ENCODE data around the gene LEPR. TPM values are rescaled to one million over a fixed set of nuclear protein-coding genes. Genes with fewer than 3 reads are reported as not detected.
"Not testable (repeated sequence)": the region's sequence is repeated elsewhere in the genome, so short reads cannot be mapped to it uniquely, and the experiment has no call there.

The LEPR gene
- total and polyA plus RNA-seq, 7 donors = 0.46 to 24.7 (median 5.3) TPM

DNA sequence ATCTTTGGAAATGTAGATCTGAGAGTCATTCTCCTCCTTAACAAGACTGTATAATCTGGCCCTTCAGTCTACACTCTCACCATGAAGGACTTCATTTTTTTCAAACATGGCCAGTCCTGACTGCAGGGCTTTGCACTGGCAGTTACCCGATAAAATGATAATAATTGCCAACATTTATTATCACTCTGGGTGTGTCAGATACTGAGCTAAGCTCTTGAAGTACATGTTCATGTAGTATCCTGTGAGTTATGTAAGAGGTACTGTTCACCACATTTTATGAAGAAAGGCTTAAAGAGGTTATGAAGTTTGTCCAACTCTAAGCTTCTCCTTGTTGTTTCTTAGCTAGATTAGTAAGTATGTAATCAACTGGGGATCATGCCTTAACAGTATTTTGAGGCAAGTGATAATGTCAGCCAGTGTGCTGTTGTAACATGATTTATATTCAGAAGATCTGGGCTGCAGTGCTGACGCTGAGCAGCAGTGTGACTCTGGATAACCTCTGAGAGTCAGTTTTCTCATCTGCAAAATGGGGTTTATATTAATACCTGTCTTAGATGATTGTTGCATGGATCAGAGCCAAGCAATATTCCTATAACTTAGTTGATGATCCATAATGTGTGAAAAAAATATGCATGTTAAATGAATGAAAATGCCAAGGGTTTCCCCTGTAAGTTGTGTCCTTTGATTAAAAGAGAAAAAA lies 42.1 kb upstream of the LEPR start:
- H3K9me3 ChIP-seq = no peaks in the 10 kb centered on the region
- TF ChIP-seq POLR2AphosphoS5 (IDR thresholded peaks at IDR 0.05) (no peak), CTCF (IDR thresholded peaks at IDR 0.05) (no peak), POLR2A (IDR thresholded peaks at IDR 0.05) (no peak), EP300 (IDR thresholded peaks at IDR 0.05) (no peak)
- no peaks in the 10 kb centered on the region for H3K4me1 ChIP-seq
- no peaks in the 10 kb centered on the region for H3K36me3 ChIP-seq
- no peak overlapping the region for H3K27ac ChIP-seq
- H3K27me3 ChIP-seq = no peaks in the 10 kb centered on the region
- intact Hi-C loops (cut with DNase I) = no loop called here
- no peak for DNase-seq
- H3K4me3 ChIP-seq = no peak overlapping the region
- 86% methylated on average over 2 of the region's 2 CpGs for WGBS, 2 donors

DNA sequence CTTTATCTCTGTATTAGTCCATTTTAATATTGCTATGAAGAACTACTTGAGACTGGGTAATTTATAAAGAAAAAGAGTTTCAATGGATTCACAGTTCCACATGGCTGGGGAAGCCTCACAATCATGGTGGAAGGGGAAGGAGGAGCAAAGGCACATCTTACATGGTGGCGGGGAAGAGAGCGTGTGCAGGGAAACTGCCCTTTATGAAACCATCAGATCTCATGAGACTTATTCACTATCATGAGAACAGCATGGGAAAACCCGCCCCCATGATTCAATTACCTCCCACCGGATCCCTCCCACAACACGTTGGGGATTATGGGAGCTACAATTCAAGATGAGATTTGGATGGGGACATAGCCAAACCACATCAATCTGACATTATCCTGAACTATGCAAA lies 36.0 kb upstream of the LEPR start:
- H3K36me3 ChIP-seq = not testable (repeated sequence)

DNA sequence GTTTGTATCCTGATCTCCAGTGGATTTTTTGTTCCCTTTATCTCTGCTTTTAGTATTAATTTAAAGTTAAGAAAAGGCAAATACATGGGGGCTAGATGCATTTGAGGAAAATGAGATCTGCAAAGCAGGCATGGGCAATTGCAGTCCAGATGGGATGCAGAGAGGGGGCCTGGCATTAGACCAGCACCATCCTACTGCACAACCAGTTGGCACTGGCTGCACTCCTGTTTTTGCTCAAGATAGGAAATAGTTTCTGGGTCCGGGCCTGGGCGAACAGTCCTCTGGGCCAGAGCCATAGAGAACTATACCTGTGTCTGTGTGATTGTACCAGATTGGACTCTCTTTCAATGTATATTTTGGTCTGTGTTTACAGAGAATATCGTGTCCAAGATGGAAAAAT lies 34.0 kb upstream of the LEPR start:
- no peaks in the 10 kb centered on the region for H3K4me1 ChIP-seq
- intact Hi-C loops (cut with DNase I) = no loop called here
- H3K36me3 ChIP-seq = no peaks in the 10 kb centered on the region
- no peak overlapping the region for H3K27ac ChIP-seq
- WGBS, 2 donors = 93% methylated on average over 3 of the region's 3 CpGs
- no peak overlapping the region for H3K4me3 ChIP-seq
- DNase-seq = no peak
- H3K9me3 ChIP-seq = no peaks in the 10 kb centered on the region
- TF ChIP-seq POLR2AphosphoS5 (IDR thresholded peaks at IDR 0.05) (no peak), CTCF (IDR thresholded peaks at IDR 0.05) (no peak), EP300 (IDR thresholded peaks at IDR 0.05) (no peak), POLR2A (IDR thresholded peaks at IDR 0.05) (no peak)
- H3K27me3 ChIP-seq = no peaks in the 10 kb centered on the region

More for the DNA sequence above, 36.0 kb upstream of the LEPR start:
- H3K4me1 ChIP-seq; H3K27me3 ChIP-seq; intact Hi-C loops (cut with DNase I); H3K27ac ChIP-seq; H3K9me3 ChIP-seq; H3K4me3 ChIP-seq; DNase-seq: not testable (repeated sequence)
- WGBS, 2 donors = 93 to 96% methylated on average over 5 of the region's 5 CpGs

- Histone ChIP-seq H3K4me1 (no peaks in the 10 kb centered on the region), H3K27me3 (no peaks in the 10 kb centered on the region), H3K36me3 (no peaks in the 10 kb centered on the region), H3K27ac (no peak overlapping the region), H3K9me3 (no peaks in the 10 kb centered on the region), H3K4me3 (no peak overlapping the region)
- no peak for TF ChIP-seq CTCF (IDR thresholded peaks at IDR 0.05)
- no peak for TF ChIP-seq EP300 (IDR thresholded peaks at IDR 0.05)
- no peak for TF ChIP-seq POLR2A (IDR thresholded peaks at IDR 0.05)
- no peak for TF ChIP-seq POLR2AphosphoS5 (IDR thresholded peaks at IDR 0.05)
- DNase-seq = no peak
- intact Hi-C loops (cut with DNase I) = no loop called here
- WGBS, 2 donors = 87 to 94% methylated on average over 2 of the region's 2 CpGs
These were observed 32.6 kb upstream of the LEPR start for GRCh38 chr1:65387821-65388220.

DNA sequence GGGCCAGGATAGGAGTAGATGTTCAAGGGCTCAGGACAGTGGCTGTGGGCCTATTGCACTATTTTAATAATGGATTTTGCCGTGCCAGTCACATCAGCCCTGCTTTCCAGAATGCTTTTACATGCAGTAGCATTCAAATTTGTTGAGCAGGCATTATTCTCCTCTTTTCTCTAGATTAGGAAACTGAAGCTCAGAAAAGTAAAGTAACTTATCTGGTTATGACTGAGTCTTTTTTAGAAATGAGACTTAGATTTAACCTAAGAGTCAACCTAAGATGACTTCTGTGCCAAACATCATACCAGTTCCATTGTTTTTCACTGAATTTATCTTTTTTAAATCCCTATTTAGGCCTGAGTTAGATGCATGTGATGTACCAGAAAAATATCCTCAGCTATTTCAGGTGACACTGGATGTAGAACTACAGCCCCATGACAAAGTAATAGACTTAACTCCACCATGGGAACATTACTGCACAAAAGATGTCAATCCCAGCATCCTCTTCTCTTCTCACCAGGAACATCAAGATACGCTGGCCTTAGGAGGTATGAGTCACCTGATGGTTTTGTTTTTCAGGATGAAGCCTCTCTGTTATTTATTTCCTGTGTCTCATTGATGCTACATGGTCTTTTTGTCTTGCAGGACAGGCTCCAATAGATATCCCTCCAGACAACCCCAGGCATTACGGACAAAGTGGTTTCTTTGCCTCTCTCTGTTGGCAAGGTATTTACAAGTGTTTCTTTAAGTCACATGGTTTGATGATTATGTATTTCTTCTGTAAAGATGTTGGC lies 31.4 kb upstream of the LEPR start:
- Histone ChIP-seq H3K27me3 (no peaks in the 10 kb centered on the region), H3K36me3 (no peaks in the 10 kb centered on the region), H3K27ac (no peak overlapping the region), H3K4me3 (no peak overlapping the region), H3K9me3 (no peaks in the 10 kb centered on the region), H3K4me1 (no peaks in the 10 kb centered on the region)
- WGBS, 2 donors = 90 to 92% methylated on average over 3 of the region's 3 CpGs
- intact Hi-C loops (cut with DNase I) = no loop called here
- TF ChIP-seq EP300 (IDR thresholded peaks at IDR 0.05) (no peak), CTCF (IDR thresholded peaks at IDR 0.05) (no peak), POLR2A (IDR thresholded peaks at IDR 0.05) (no peak), POLR2AphosphoS5 (IDR thresholded peaks at IDR 0.05) (no peak)
- DNase-seq = no peak
